Measurements from ENCODE around the gene MADD.

DNA sequence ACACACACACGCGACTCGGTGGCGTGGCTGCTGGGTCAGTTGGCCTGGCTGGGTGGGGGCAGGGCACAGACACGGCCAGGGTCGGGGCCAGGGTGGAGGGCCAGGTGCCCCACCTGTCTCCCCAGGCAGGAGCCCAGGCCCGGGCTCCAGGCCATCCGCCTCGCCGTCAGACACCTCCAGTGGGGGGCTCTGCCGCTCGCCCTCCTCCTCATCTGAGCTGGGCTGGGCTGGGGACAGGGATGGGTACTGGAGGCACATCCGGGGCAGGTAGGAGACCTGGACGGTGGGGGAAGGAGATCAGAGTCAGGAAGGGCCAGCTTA is 88.8 kb downstream of the MADD start:
- no peak for TF ChIP-seq POLR2AphosphoS5 (IDR thresholded peaks at IDR 0.05; ENCODE audit: low read depth, low read length)
- TF ChIP-seq TAF1 (IDR thresholded peaks at IDR 0.05; ENCODE audit: borderline replicate concordance, insufficient read depth, low read length), result no peak
